DOHH2 (cell line): Measurements from ENCODE around the gene ZSWIM5.

ENCODE experiments used
- CTCF ChIP-seq: fragments of 200-600 bp; sonication (generic); IDR thresholded peaks from one replicate; pipeline ENCODE4 v1.5.1; 2014; ENCODE audit warnings: antibody characterized with exemption, mild to moderate bottlenecking, low read depth, low read length; ENCODE audit not compliant: poor library complexity, severe bottlenecking
- EZH2phosphoT487 ChIP-seq: fragments of 200-600 bp; sonication (generic); IDR thresholded peaks from 2 replicates; pipeline ENCODE4 v1.6.1; 2017; ENCODE audit warnings: borderline replicate concordance, mild to moderate bottlenecking, antibody characterized with exemption, low read length, moderate library complexity, mixed read lengths

DNA sequence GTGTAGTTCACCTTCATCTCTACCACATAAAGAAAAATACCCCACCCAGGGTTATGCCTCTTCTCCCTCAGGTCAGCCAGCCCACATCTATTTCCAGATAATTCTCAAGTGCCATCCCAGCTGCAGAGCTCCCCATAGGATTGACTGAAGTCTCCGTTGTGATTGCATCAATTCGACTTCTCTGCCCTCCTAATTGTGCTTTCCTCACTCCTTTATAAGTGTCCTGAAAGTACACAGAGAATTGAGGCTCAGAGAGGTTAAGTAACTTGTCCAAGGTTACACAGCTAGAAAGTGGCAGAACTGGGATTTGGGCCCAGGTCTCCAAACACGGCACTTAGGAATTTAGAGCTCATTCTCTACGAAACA is 15.0 kb downstream of the ZSWIM5 start:
- TF ChIP-seq CTCF (no peak), EZH2phosphoT487 (no peak)
